ENCODE results near the gene TRPM5. TPM values are rescaled to one million over a fixed set of nuclear protein-coding genes. Genes with fewer than 3 reads are reported as not detected.

TRPM5 gene
- total RNA-seq, 4 donors from 2014 or later = not detected

GRCh38 chr11:2443406-2443805 lies 908 bp downstream of the TRPM5 start:
- Histone ChIP-seq H3K4me1 (peaks cover 23 to 32% (median 27%) of the 10 kb centered on the region in 4 donors), H3K9me3 (peaks cover 0 to 9% (median 0%) of the 10 kb centered on the region in 4 donors), H3K4me3 (no peak overlapping the region), H3K27me3 (peaks cover 0 to 80% (median 24%) of the 10 kb centered on the region in 4 donors), H3K36me3 (no peaks in the 10 kb centered on the region), H3K27ac (replicated peaks in 1 of 4) (no peak overlapping the region)
- DNase-seq (ENCODE audit: extremely low spot score) = no peak
- intact Hi-C loops (cut with DNase I) = no loop called here
- TF ChIP-seq POLR2A (IDR thresholded peaks at IDR 0.05; ENCODE audit: low read depth) = no peak
- TF ChIP-seq CTCF (IDR thresholded peaks at IDR 0.05) = no peak
- TF ChIP-seq POLR2AphosphoS5 (IDR thresholded peaks at IDR 0.05) = no peak
- 46% methylated on average over 10 of the region's 11 CpGs for WGBS

GRCh38 chr11:2442589-2442988 lies 1.7 kb downstream of the TRPM5 start:
- H3K9me3 ChIP-seq = peaks cover 0 to 9% (median 0%) of the 10 kb centered on the region in 4 donors
- peaks cover 0 to 78% (median 24%) of the 10 kb centered on the region in 4 donors for H3K27me3 ChIP-seq
- no peak overlapping the region for H3K4me3 ChIP-seq
- intact Hi-C loops (cut with DNase I) = no loop called here
- H3K27ac ChIP-seq (replicated peaks in 1 of 4) = no peak overlapping the region
- peaks cover 18 to 29% (median 27%) of the 10 kb centered on the region in 4 donors for H3K4me1 ChIP-seq
- TF ChIP-seq EP300 (IDR thresholded peaks at IDR 0.05) = no peak
- TF ChIP-seq POLR2A (IDR thresholded peaks at IDR 0.05; ENCODE audit: low read depth) = no peak
- no peak for TF ChIP-seq CTCF (IDR thresholded peaks at IDR 0.05)
- TF ChIP-seq POLR2AphosphoS5 (IDR thresholded peaks at IDR 0.05) = no peak
- no peak for DNase-seq (ENCODE audit: extremely low spot score)
- no peaks in the 10 kb centered on the region for H3K36me3 ChIP-seq
- 94% methylated on average over 2 of the region's 2 CpGs for WGBS

GRCh38 chr11:2441171-2441570 lies 3.1 kb downstream of the TRPM5 start:
- peaks cover 6 to 24% (median 18%) of the 10 kb centered on the region in 4 donors for H3K4me1 ChIP-seq
- peaks cover 0 to 9% (median 0%) of the 10 kb centered on the region in 4 donors for H3K9me3 ChIP-seq
- TF ChIP-seq EP300 (IDR thresholded peaks at IDR 0.05) (no peak), POLR2A (IDR thresholded peaks at IDR 0.05; ENCODE audit: low read depth) (no peak), CTCF (IDR thresholded peaks at IDR 0.05) (no peak), POLR2AphosphoS5 (IDR thresholded peaks at IDR 0.05) (no peak)
- H3K36me3 ChIP-seq = no peaks in the 10 kb centered on the region
- H3K27me3 ChIP-seq = peaks cover 0 to 78% (median 15%) of the 10 kb centered on the region in 4 donors
- no peak overlapping the region for H3K4me3 ChIP-seq
- DNase-seq (ENCODE audit: extremely low spot score) = no peak
- H3K27ac ChIP-seq (replicated peaks in 1 of 4) = no peak overlapping the region
- WGBS = 82% methylated on average over 4 of the region's 4 CpGs
- intact Hi-C loops (cut with DNase I) = no loop called here

DNA sequence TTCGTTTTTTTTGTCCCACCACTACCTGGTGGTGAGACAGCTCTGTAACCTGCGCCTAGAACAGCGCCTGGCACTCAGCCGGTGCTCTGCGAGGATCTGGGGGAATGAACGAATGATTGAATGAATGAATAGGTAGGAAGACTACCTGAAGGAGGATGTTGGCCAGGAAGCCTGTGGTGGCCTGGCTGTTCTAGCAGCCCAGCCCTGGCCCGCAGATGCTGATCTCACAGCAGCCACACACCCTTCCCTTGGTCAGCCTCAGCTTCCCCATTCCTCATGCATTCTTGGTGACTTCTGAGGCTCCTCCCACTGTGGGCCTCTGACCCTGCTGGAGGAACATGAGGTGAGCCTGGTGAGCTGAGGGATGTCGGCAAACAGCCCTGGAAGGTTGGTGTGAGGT lies 3.7 kb downstream of the TRPM5 start:
- peaks cover 0 to 9% (median 0%) of the 10 kb centered on the region in 4 donors for H3K9me3 ChIP-seq
- intact Hi-C loops (cut with DNase I) = no loop called here
- no peak overlapping the region for H3K4me3 ChIP-seq
- no peak for TF ChIP-seq CTCF (IDR thresholded peaks at IDR 0.05)
- TF ChIP-seq EP300 (IDR thresholded peaks at IDR 0.05) = no peak
- no peak for TF ChIP-seq POLR2AphosphoS5 (IDR thresholded peaks at IDR 0.05)
- H3K4me1 ChIP-seq = peaks cover 3 to 18% (median 14%) of the 10 kb centered on the region in 4 donors
- peaks cover 0 to 78% (median 11%) of the 10 kb centered on the region in 4 donors for H3K27me3 ChIP-seq
- H3K36me3 ChIP-seq = no peaks in the 10 kb centered on the region
- DNase-seq (ENCODE audit: extremely low spot score) = no peak
- no peak overlapping the region for H3K27ac ChIP-seq (replicated peaks in 1 of 4)
- 84% methylated on average over 7 of the region's 8 CpGs for WGBS

DNA sequence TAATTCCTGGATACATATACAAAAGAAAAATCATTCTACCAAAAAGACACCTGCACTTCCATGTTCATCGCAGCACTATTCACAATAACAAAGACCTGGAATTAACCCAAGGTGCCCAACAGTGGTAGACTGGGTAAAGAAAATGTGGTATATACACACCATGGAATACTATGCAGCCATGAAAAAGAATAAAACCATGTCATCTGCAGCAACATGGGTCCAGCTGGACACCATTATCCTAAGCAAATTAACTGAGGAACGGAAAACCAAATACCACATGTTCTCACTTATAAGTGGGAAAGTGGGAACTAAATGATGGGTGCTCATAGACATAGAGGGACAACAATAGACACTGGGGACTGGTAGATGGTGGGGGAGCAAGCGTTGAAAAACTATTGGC lies 4.5 kb downstream of the TRPM5 start:
- H3K9me3 ChIP-seq = peaks cover 0 to 9% (median 0%) of the 10 kb centered on the region in 4 donors
- TF ChIP-seq EP300 (IDR thresholded peaks at IDR 0.05) (no peak), POLR2A (IDR thresholded peaks at IDR 0.05; ENCODE audit: low read depth) (no peak), POLR2AphosphoS5 (IDR thresholded peaks at IDR 0.05) (no peak), CTCF (IDR thresholded peaks at IDR 0.05) (no peak)
- H3K4me3 ChIP-seq = no peak overlapping the region
- DNase-seq (ENCODE audit: extremely low spot score) = no peak
- no peaks in the 10 kb centered on the region for H3K36me3 ChIP-seq
- no peak overlapping the region for H3K27ac ChIP-seq (replicated peaks in 1 of 4)
- intact Hi-C loops (cut with DNase I) = no loop called here
- H3K27me3 ChIP-seq = peaks cover 0 to 74% (median 7%) of the 10 kb centered on the region in 4 donors
- H3K4me1 ChIP-seq = peaks cover 3 to 10% (median 8%) of the 10 kb centered on the region in 4 donors
- WGBS = 85% methylated on average over 3 of the region's 3 CpGs

All from esophagus muscularis mucosa (tissue), 4 donors.